Endodermal cell (in vitro differentiated cells): ENCODE data around the gene SAGE1. TPM values are rescaled to one million over a fixed set of nuclear protein-coding genes. Genes with fewer than 3 reads are reported as not detected.
"Not testable (repeated sequence)": the region's sequence is repeated elsewhere in the genome, so short reads cannot be mapped to it uniquely, and the experiment has no call there.

Experiments used
- DNase-seq: peaks from one replicate; pipeline ENCODE4 v3.0.0-alpha.2; 2017
- H3K27ac ChIP-seq: 2 replicates; pipeline ENCODE4 v1.5.1; 2013; ENCODE audit warnings: mild to moderate bottlenecking, low read depth, low read length, moderate library complexity
- H3K27me3 ChIP-seq: 2 replicates; pipeline ENCODE4 v1.6.1; 2013; ENCODE audit warnings: mild to moderate bottlenecking, low read length, moderate library complexity; ENCODE audit not compliant: insufficient read depth, control insufficient read depth, poor library complexity, severe bottlenecking
- H3K36me3 ChIP-seq: 2 replicates; pipeline ENCODE4 v1.7.0; 2013; ENCODE audit warnings: mild to moderate bottlenecking, low read length, moderate library complexity; ENCODE audit not compliant: control insufficient read depth, insufficient read depth
- H3K4me1 ChIP-seq: one replicate; pipeline ENCODE4 v1.7.0; 2013; ENCODE audit warnings: low read length; ENCODE audit not compliant: control insufficient read depth, insufficient read depth
- H3K4me3 ChIP-seq: 2 replicates; pipeline ENCODE4 v1.5.1; 2013; ENCODE audit warnings: mild to moderate bottlenecking, low read length, moderate library complexity
- H3K9ac ChIP-seq: 2 replicates; pipeline ENCODE4 v1.6.1; 2013; ENCODE audit warnings: mild to moderate bottlenecking, low read length, moderate library complexity; ENCODE audit not compliant: poor library complexity, severe bottlenecking; ENCODE audit errors: extremely low read depth
- H3K9me3 ChIP-seq: 2 replicates; pipeline ENCODE4 v1.6.1; 2013; ENCODE audit warnings: mild to moderate bottlenecking, low read length, moderate library complexity; ENCODE audit not compliant: control insufficient read depth
- H3K27ac Mint-ChIP-seq: 2 replicates; pipeline ENCODE4 v1.8.0; 2020; ENCODE audit warnings: mixed read lengths
- H3K27me3 Mint-ChIP-seq: 2 replicates; pipeline ENCODE4 v1.8.0; 2021; ENCODE audit warnings: mild to moderate bottlenecking, mixed read lengths; ENCODE audit not compliant: insufficient read depth
- H3K36me3 Mint-ChIP-seq: 2 replicates; pipeline ENCODE4 v1.8.0; 2020; ENCODE audit warnings: low read depth, mixed read lengths
- H3K4me1 Mint-ChIP-seq: 2 replicates; pipeline ENCODE4 v1.8.0; 2020; ENCODE audit warnings: mixed read lengths
- H3K4me3 Mint-ChIP-seq: 2 replicates; pipeline ENCODE4 v1.8.0; 2020; ENCODE audit warnings: mild to moderate bottlenecking, moderate library complexity, mixed read lengths
- H3K9me3 Mint-ChIP-seq: 2 replicates; pipeline ENCODE4 v1.8.0; 2020; ENCODE audit warnings: mild to moderate bottlenecking, mixed read lengths
- WGBS, 2 experiments: methylation state at CpG; one replicate each; pipeline versions ENCODE4 v1.1.5 to v1.1.7; 2013; ENCODE audit warnings: missing lambda C conversion rate in 2 of 2, mixed read lengths in 1 of 2; ENCODE audit not compliant: insufficient coverage in 1 of 2, insufficient read length in 1 of 2; 5-methylcytosine and 5-hydroxymethylcytosine counted together
- long read RNA-seq, 4 experiments: library from polyadenylated mRNA in 2 of 4; library from RNA in 1 of 4; library from capped mRNA in 1 of 4; stranded (forward) in 3 of 4; unstranded in 1 of 4; transcript quantifications; one replicate each; pipeline ENCODE4 v2.0.0, GENCODE V29; 2020 to 2021; ENCODE audit warnings: inconsistent platforms in 1 of 4
- polyA plus RNA-seq, 2 experiments: library from polyadenylated mRNA; stranded (reverse); fragments of 50-300 nt; gene quantifications; one replicate each; pipeline ENCODE4 v1.2.3, GENCODE V29; 2013
- total RNA-seq, 2 donors: library from RNA; stranded (reverse); fragmentation: NEBNext Ultra II Directional in 1 of 2; extraction: Animal tissue kit (Norgen Biotek cat#: 25700) in 1 of 2; gene quantifications; 2 replicates in 1 of 2; 3 replicates in 1 of 2; pipeline ENCODE4 v1.2.1, GENCODE V29; 2021
- TF ChIP-seq, protein P1 (sequence below): fragments of 200-600 bp; sonication (generic); conservative IDR thresholded peaks from 2 replicates; pipeline ENCODE4 v1.5.0; 2021; ENCODE audit warnings: antibody characterized with exemption, mild to moderate bottlenecking

SAGE1 gene, protein sequence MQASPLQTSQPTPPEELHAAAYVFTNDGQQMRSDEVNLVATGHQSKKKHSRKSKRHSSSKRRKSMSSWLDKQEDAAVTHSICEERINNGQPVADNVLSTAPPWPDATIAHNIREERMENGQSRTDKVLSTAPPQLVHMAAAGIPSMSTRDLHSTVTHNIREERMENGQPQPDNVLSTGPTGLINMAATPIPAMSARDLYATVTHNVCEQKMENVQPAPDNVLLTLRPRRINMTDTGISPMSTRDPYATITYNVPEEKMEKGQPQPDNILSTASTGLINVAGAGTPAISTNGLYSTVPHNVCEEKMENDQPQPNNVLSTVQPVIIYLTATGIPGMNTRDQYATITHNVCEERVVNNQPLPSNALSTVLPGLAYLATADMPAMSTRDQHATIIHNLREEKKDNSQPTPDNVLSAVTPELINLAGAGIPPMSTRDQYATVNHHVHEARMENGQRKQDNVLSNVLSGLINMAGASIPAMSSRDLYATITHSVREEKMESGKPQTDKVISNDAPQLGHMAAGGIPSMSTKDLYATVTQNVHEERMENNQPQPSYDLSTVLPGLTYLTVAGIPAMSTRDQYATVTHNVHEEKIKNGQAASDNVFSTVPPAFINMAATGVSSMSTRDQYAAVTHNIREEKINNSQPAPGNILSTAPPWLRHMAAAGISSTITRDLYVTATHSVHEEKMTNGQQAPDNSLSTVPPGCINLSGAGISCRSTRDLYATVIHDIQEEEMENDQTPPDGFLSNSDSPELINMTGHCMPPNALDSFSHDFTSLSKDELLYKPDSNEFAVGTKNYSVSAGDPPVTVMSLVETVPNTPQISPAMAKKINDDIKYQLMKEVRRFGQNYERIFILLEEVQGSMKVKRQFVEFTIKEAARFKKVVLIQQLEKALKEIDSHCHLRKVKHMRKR
- not detected for total RNA-seq
- polyA plus RNA-seq (2013, experiment 1 of 2) = not detected
- not detected for polyA plus RNA-seq (2013, experiment 2 of 2)
- long read RNA-seq, experiment 1 = 0 reads
- long read RNA-seq, experiment 2 = 0 reads
- long read RNA-seq, experiment 3 = 0 reads
- long read RNA-seq, experiment 4 = 0 reads

- Histone ChIP-seq H3K4me1 (no peaks in the 10 kb centered on the region), H3K4me3 (no peak within 1 kb of the TSS), H3K27ac (no peak within 1 kb of the TSS), H3K36me3 (no peaks in the 10 kb centered on the region), H3K9ac (no peak within 1 kb of the TSS), H3K27me3 (no peaks in the 10 kb centered on the region), H3K9me3 (no peaks in the 10 kb centered on the region)
- Mint-ChIP-seq H3K4me3 (no peak within 1 kb of the TSS), H3K36me3 (no peaks in the 10 kb centered on the region), H3K9me3 (peaks cover 79% of the 10 kb centered on the region), H3K27me3 (no peaks in the 10 kb centered on the region), H3K27ac (no peak within 1 kb of the TSS), H3K4me1 (no peaks in the 10 kb centered on the region)
- TF ChIP-seq, protein P1, sequence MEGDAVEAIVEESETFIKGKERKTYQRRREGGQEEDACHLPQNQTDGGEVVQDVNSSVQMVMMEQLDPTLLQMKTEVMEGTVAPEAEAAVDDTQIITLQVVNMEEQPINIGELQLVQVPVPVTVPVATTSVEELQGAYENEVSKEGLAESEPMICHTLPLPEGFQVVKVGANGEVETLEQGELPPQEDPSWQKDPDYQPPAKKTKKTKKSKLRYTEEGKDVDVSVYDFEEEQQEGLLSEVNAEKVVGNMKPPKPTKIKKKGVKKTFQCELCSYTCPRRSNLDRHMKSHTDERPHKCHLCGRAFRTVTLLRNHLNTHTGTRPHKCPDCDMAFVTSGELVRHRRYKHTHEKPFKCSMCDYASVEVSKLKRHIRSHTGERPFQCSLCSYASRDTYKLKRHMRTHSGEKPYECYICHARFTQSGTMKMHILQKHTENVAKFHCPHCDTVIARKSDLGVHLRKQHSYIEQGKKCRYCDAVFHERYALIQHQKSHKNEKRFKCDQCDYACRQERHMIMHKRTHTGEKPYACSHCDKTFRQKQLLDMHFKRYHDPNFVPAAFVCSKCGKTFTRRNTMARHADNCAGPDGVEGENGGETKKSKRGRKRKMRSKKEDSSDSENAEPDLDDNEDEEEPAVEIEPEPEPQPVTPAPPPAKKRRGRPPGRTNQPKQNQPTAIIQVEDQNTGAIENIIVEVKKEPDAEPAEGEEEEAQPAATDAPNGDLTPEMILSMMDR = no peak
- DNase-seq = peak; percentile 40
- 74 to 80% methylated on average over 1 to 22 of the region's 22 CpGs for WGBS, 2 experiments
Observed at GRCh38 chrX:135893294-135893817, at the start of gene SAGE1, which contains the start of gene CT45A10. SAGE1 (plus strand) TSS chrX:135893716; CDS start chrX:135896243, 2,527 bp downstream. CT45A10 (minus strand) TSS chrX:135893444; CDS start chrX:135885344, 8,100 bp downstream.

DNA sequence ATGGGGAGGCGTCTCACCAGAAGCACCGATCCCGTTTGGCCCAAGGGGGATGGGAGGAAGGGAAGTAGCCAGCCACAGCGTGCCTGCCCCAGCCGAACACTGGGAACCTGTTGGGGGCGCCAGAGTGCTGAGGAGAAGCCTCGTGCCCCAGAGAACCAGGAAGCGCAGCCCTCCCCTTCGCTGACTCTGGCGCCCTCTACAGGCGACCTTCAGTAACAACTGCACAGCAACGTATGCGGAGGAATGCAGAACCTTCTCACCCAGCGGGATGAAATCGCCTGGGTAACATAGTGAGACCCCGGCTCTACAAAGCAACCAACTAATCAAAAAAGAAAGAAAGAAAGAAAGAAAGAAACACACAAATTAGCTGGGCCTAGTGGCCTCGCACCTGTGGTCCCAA lies 39.1 kb upstream of the SAGE1 start, which contains the start of gene CT45A8:
Gene CT45A8 (minus strand): TSS at position 101 of the 400 bp plus-strand sequence. CDS start 3,755 bp downstream, outside the sequence.
- WGBS, 2 experiments = no CpG with 5 or more reads among the region's 17 CpGs
- H3K4me1 ChIP-seq, H3K27ac Mint-ChIP-seq, H3K36me3 ChIP-seq, H3K4me1 Mint-ChIP-seq, H3K4me3 Mint-ChIP-seq, H3K9ac ChIP-seq, H3K27me3 Mint-ChIP-seq, DNase-seq, H3K9me3 Mint-ChIP-seq, H3K9me3 ChIP-seq, H3K27ac ChIP-seq, H3K36me3 Mint-ChIP-seq, H3K4me3 ChIP-seq, H3K27me3 ChIP-seq: not testable (repeated sequence)

GRCh38 chrX:135871712-135872111 lies 21.8 kb upstream of the SAGE1 start, which contains the start of gene CT45A9:
CT45A9 (minus strand) TSS chrX:135871812; CDS start chrX:135868061, 3,751 bp downstream.
- not testable (repeated sequence) for DNase-seq, H3K27me3 Mint-ChIP-seq, H3K4me1 ChIP-seq, H3K4me3 Mint-ChIP-seq, H3K9ac ChIP-seq, H3K36me3 Mint-ChIP-seq, H3K27ac ChIP-seq, H3K4me1 Mint-ChIP-seq, H3K9me3 Mint-ChIP-seq, H3K36me3 ChIP-seq, H3K27ac Mint-ChIP-seq, H3K27me3 ChIP-seq, H3K4me3 ChIP-seq, H3K9me3 ChIP-seq
- WGBS, 2 experiments = no CpG with 5 or more reads among the region's 17 CpGs

- H3K36me3 ChIP-seq, H3K9me3 ChIP-seq, H3K4me3 Mint-ChIP-seq, H3K4me3 ChIP-seq, H3K4me1 Mint-ChIP-seq, DNase-seq, H3K36me3 Mint-ChIP-seq, H3K9ac ChIP-seq, H3K4me1 ChIP-seq, H3K27ac ChIP-seq, H3K27me3 ChIP-seq, H3K27me3 Mint-ChIP-seq, H3K27ac Mint-ChIP-seq: not testable (repeated sequence)
- no CpG with 5 or more reads among the region's 5 CpGs for WGBS, 2 experiments
- H3K9me3 Mint-ChIP-seq = peaks cover 10% of the 10 kb centered on the region
Observed at GRCh38 chrX:135882741-135883140, 10.8 kb upstream of the SAGE1 start.

- not testable (repeated sequence) for H3K27me3 Mint-ChIP-seq, H3K27me3 ChIP-seq, H3K4me3 Mint-ChIP-seq, H3K27ac ChIP-seq, H3K36me3 ChIP-seq, H3K9ac ChIP-seq, H3K36me3 Mint-ChIP-seq, H3K27ac Mint-ChIP-seq, H3K4me1 ChIP-seq, H3K4me1 Mint-ChIP-seq, H3K9me3 ChIP-seq, H3K4me3 ChIP-seq, DNase-seq
- WGBS, 2 experiments = 81% methylated on average over 4 of the region's 18 CpGs; no CpG with 5 or more reads in 1 of the 2 experiments
- H3K9me3 Mint-ChIP-seq = peaks cover 44% of the 10 kb centered on the region
Observed at GRCh38 chrX:135888230-135888629, 5.3 kb upstream of the SAGE1 start.
